Stimulated activated CD4-positive, alpha-beta T cell treated with anti-CD3 and anti-CD28 coated beads, Interleukin-1b, Interleukin-23, amount 100 ng/mL, for 48 hours (primary cell): Measurements from ENCODE around the gene LRRC4C.

ENCODE experiments used
- DNase-seq: peaks from one replicate; pipeline ENCODE4 v3.0.0-alpha.2; 2020

Gene LRRC4C

GRCh38 chr11:41246399-41246745, 213.1 kb downstream of the LRRC4C start:
- no peak for DNase-seq

- DNase-seq: no peak
These were observed 213.6 kb downstream of the LRRC4C start for GRCh38 chr11:41245704-41246398.

- DNase-seq: no peak
These were observed 214.3 kb downstream of the LRRC4C start for GRCh38 chr11:41245184-41245583.

- no peak for DNase-seq
These were observed 222.1 kb downstream of the LRRC4C start for GRCh38 chr11:41237382-41237781.

GRCh38 chr11:41235668-41236067, 223.8 kb downstream of the LRRC4C start:
- DNase-seq: no peak

- no peak for DNase-seq
These were observed 233.4 kb downstream of the LRRC4C start for GRCh38 chr11:41225856-41226633.

GRCh38 chr11:41222236-41222635, 237.2 kb downstream of the LRRC4C start:
- DNase-seq: no peak

GRCh38 chr11:41206388-41206787, 253.1 kb downstream of the LRRC4C start:
- no peak for DNase-seq

- peak; percentile 1 for DNase-seq
These were observed 258.3 kb downstream of the LRRC4C start for GRCh38 chr11:41201156-41201555.

- no peak for DNase-seq
These were observed 268.9 kb downstream of the LRRC4C start for GRCh38 chr11:41190437-41191082.

- no peak for DNase-seq
These were observed 269.6 kb downstream of the LRRC4C start for GRCh38 chr11:41189701-41190436.

GRCh38 chr11:41177791-41178190, 281.7 kb downstream of the LRRC4C start:
- DNase-seq: no peak

GRCh38 chr11:41175304-41175972, 284.0 kb downstream of the LRRC4C start:
- no peak for DNase-seq

- DNase-seq: no peak
These were observed 313.1 kb downstream of the LRRC4C start for GRCh38 chr11:41146326-41146725.

GRCh38 chr11:41145420-41145819, 314.0 kb downstream of the LRRC4C start:
- no peak for DNase-seq

GRCh38 chr11:41134971-41135370, 324.5 kb downstream of the LRRC4C start:
- no peak for DNase-seq

GRCh38 chr11:41133023-41133422, 326.4 kb downstream of the LRRC4C start:
- DNase-seq: no peak

GRCh38 chr11:41121600-41121999, 337.9 kb downstream of the LRRC4C start:
- DNase-seq: no peak

- no peak for DNase-seq
These were observed 340.0 kb downstream of the LRRC4C start for GRCh38 chr11:41119484-41119883.

GRCh38 chr11:41118521-41118920, 340.9 kb downstream of the LRRC4C start:
- DNase-seq: no peak

- no peak for DNase-seq
These were observed 342.5 kb downstream of the LRRC4C start for GRCh38 chr11:41116970-41117369.

- DNase-seq: no peak
These were observed 344.4 kb downstream of the LRRC4C start for GRCh38 chr11:41115066-41115465.

GRCh38 chr11:41113160-41113559, 346.3 kb downstream of the LRRC4C start:
- DNase-seq: no peak
